ENCODE data around the gene MACROD1. TPM values are rescaled to one million over a fixed set of nuclear protein-coding genes. Genes with fewer than 3 reads are reported as not detected.

The MACROD1 gene
- total and polyA plus RNA-seq, 9 of the 15 experiments (the other 6 are each of a cell fraction or from before 2014, with no cell fraction given): 1.1 to 60.0 (median 26.4) TPM

DNA sequence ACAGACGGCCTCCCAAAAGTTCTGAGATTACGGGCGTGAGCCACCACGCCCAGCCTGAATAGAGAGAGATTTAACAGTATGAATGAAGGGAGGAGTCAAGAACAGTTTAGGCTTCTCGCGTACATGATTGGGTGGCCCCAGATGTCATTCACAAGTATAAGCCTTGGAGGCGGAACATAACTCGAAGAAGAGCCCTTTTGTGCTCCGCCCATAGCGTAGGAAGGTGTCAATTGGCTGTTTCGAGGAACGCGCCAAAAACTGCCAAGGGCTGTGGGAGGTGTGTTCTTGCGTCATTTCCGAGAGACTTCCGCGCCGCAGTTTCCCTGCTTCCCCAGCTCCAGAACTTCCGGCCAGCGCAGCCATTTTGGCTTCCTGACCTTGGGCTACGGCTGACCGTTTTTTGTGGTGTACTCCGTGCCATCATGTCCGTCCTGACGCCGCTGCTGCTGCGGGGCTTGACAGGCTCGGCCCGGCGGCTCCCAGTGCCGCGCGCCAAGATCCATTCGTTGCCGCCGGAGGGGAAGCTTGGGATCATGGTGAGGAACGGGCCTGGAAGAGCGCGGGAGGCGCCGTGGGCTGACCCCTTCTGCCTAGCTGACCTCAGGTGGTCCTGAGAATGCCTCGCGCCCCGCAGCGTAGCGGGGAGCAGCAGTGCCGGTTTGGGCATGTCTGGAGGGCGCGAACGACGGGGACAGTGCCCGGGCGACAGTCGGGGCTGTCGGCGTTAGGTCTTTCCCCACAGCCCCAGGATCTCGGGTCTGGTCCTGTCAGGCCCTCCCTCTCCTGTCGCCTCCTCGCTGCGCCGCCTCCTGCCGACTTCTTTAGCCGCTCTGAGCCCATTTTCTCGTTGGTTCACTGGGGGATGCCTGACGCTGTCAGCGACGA, 191.4 kb downstream of the MACROD1 start, which contains the start of gene COX8A (continued):
- TF ChIP-seq ZNF124 (CRISPR knock-in tag; IDR thresholded peaks at IDR 0.05) (no peak), PHF8 (IDR thresholded peaks at IDR 0.05; ENCODE audit: borderline replicate concordance, low read length) (peak; percentile 98), ARID1B (IDR thresholded peaks at IDR 0.05) (0 out of 2 replicates have a peak, but pooled peaks have one; percentile 3), PRDM10 (IDR thresholded peaks at IDR 0.05; ENCODE audit: partially characterized antibody) (no peak), CXXC5 (CRISPR knock-in tag; IDR thresholded peaks at IDR 0.05) (peak; percentile 82), IFI16 (CRISPR knock-in tag; IDR thresholded peaks at IDR 0.05) (no peak), MYC (IDR thresholded peaks at IDR 0.05; ENCODE audit: low read depth, low read length) (peak; percentile 73), MYC (CRISPR knock-in tag; IDR thresholded peaks at IDR 0.05; ENCODE audit: borderline replicate concordance, low read depth) (peak; percentile 87), ZFP91 (CRISPR knock-in tag; IDR thresholded peaks at IDR 0.05) (peak; percentile 74; the same call in 1 of the 2 replicates), ILK (tag; IDR thresholded peaks at IDR 0.05; ENCODE audit: borderline replicate concordance, low read depth) (no peak), HDAC6 (IDR thresholded peaks at IDR 0.05; ENCODE audit: low read depth, low read length) (no peak), PHF21A (IDR thresholded peaks at IDR 0.05; ENCODE audit: borderline replicate concordance, low read depth) (0 out of 2 replicates have a peak, but pooled peaks have one; percentile 13), GTF2E2 (tag; IDR thresholded peaks at IDR 0.05) (peak; percentile 74; the same call in 1 of the 2 replicates), NELFE (IDR thresholded peaks at IDR 0.05; ENCODE audit: insufficient read depth, insufficient read length) (no peak), ZNF589 (CRISPR knock-in tag; IDR thresholded peaks at IDR 0.05; ENCODE audit: low read depth) (no peak), KLF13 (tag; IDR thresholded peaks at IDR 0.05; ENCODE audit: borderline replicate concordance, low read depth) (peak; percentile 20; the same call in 1 of the 2 replicates), ELF2 (CRISPR knock-in tag; IDR thresholded peaks at IDR 0.05) (peak; percentile 67)
- TF ChIP-seq, protein P1, sequence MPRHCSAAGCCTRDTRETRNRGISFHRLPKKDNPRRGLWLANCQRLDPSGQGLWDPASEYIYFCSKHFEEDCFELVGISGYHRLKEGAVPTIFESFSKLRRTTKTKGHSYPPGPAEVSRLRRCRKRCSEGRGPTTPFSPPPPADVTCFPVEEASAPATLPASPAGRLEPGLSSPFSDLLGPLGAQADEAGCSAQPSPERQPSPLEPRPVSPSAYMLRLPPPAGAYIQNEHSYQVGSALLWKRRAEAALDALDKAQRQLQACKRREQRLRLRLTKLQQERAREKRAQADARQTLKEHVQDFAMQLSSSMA (CRISPR knock-in tag; IDR thresholded peaks at IDR 0.05): no peak
- TF ChIP-seq, protein P2, sequence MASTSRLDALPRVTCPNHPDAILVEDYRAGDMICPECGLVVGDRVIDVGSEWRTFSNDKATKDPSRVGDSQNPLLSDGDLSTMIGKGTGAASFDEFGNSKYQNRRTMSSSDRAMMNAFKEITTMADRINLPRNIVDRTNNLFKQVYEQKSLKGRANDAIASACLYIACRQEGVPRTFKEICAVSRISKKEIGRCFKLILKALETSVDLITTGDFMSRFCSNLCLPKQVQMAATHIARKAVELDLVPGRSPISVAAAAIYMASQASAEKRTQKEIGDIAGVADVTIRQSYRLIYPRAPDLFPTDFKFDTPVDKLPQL (IDR thresholded peaks at IDR 0.05; ENCODE audit: extremely low read depth, insufficient read length): no peak
